Activated CD4-positive, CD25-positive, alpha-beta regulatory T cell (primary cell): ENCODE results near the gene PSME3.
"Not testable (repeated sequence)": the region's sequence is repeated elsewhere in the genome, so short reads cannot be mapped to it uniquely, and the experiment has no call there.

ENCODE experiments used
- DNase-seq, 4 experiments: peaks; one replicate each; lab custom pipeline; 2025; lab: John Stamatoyannopoulos, UW

Gene PSME3

DNA sequence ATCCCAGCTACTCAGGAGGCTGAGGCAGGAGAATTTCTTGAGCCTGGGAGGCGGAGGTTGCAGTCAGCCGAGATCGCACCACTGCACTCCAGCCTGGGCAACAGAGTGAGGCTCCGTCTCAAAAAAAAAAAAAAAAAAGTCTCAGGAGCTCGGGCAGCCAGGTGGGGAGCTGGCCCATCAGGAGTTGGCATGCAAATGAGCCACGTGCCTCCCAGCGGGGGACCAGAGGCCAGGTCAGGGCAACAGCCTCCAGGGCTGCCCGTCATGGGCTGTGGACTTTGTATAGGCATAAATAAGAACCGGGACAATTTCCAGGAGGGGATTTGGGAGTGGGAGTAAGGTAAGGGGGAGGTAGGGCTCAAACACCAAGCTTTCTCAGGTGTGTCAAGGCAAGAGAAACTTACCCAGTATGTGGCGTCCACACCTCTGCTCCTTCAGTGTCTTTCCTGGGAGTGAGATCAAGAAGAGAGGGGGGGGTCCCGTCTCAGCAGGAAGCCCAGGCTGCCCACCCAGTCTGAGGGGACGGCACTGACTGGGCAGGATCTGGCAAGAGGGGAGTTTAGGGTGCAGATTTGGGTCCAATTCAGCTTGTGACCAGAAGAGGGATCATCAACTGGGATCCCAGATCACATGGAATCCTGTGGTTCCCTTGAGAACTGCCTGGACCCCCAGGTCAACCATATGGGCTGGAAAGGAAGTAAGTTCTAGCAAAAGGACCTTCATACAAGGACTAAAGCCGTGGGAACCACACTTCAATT is 45.1 kb downstream of the PSME3 start:
- DNase-seq: no peak

DNA sequence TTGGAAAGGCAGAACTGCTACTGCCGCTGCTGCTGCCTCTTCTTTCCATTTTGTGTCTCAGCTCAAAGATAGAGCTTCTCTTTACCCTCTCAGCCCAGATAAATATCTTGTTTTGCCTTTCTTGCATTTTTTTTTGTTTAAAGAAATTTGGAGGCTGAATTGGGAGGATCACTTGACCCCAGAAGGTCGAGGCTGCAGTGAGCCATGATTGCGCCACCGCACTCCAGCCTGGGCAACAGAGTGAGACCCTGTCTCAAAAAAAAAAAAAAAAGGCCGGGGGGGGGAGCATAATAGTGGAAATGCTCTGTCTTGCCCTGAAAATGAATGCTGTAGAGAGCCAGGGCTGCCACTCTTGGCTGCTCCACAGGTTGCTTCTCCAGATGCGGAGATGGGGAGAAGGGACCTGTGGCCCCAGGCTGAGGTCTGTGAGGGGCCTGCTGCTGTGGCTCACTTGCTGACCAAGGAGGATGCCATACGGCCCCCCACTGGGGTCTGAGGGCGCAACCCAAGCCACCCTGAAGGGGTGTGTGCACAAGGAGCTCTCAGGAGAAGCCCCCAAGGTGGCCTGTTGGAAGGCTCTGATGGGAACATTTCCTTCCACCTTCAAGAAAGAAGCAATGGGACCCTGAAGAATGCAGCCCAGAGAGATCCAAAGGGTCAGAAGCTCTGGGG is 45.9 kb downstream of the PSME3 start:
- DNase-seq: no peak

DNA sequence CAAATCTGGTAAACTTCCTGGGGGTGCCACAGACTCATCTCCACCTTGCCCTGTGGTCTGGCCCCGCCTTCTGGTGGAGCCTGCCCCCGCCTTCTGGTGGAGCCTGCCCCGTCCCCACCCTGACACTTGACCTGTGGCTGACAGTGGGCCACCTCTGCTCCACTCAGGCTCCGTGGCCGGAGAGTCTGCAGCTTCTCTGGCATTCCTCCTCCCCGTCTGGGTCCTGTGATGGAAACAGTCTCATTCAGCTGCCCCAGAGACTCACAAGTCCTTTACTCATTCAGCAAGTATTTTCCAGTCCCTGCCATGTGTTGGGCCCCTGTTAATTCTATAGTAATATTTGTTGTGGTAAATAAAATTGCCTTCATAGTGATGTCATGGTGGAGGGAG is 46.4 kb downstream of the PSME3 start:
- no peak for DNase-seq

DNA sequence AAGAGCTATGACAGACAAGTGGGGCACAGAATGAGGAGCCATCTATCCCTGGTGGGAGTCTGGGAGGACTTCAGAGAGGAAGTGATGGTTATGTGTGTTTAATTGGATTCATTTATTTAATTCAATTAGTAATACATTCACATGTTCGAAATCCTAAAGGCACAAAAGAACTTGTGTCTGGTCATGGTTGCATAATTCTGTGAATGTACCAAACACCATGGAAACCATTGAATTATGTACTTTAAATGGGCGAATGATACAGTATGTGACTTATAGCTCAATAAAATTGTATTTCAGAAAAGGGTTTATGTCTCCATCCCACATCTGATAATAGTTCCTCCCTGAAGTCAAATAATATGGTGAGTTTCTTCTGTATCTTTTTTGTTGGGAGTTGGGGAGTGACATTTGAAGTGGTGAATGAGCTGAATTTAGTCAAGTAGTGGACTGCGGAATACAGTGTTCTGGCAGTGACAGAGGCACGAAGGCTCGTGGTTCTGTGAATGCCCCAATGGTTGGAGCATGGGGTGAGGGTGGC is 47.6 kb downstream of the PSME3 start:
- DNase-seq: no peak

DNA sequence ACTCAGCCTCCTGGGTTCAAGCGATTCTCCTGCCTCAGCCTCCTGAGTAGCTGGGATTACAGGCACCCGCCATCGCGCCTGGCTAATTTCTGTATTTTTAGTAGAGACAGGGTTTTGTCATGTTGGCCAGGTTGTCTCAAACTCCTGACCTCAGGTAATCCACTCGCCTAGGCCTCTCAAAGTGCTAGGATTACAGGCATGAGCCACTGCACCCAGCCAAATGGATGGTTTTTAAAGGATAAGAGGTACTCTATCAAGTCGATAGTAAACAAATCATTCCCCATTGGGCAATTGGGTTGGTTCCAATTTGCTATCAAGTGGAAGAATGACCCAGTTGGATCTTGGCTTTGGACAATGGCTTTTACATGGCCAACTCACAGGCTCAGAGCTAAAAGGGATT is 48.5 kb downstream of the PSME3 start:
- not testable (repeated sequence) for DNase-seq

DNA sequence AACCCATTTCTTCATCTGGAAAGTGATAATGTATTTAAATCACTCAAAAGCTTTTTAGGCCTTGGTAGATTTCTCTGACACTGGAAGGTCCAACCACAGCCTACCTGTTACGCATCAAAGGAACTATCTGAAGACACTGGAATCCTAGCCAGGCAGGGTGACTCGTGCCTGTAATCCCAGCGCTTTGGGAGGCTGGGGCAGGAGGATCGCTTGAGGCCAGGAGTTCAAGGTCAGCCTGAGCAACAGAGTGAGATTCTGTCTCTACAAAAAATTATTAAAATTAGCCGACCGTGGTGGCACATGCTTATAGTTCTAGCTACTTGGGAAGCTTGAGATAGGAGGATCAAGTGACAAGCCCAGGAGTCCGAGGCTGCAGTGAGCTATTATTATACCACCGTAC is 49.0 kb downstream of the PSME3 start:
- DNase-seq: no peak

DNA sequence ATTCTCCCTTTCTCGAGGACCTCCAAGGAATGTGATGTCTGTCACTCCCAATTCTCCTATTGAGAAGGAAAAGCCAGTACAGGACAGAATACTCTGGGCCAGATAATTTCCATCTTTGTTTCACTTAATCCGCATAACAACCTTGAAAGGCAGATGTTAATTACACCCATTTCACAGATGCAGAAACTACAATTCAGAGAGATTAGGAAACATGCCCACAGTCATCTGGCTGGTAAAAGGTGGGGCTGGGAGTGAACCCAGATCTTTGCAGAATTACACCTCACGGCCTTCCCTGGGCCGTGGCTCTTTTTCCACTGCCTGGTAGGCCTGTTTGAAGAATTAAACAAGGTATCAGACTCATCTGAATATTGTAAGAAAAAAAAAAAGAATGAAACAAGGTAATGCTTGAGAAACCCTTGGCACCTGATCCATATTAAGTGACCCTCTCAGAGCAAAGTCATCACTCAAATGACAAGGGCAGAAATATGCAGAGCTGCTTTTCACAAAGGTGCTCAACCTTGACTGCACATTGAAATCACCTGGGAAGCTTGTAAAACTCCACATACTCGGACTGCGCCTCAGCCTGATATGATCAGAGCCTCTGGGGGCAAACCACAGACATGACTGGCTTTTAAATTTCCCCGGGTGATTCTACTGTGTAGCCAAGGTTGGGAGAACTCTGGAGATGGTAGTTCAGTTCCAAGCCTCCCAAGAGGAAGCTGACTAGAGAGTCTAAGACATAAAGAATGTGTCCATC is 50.8 kb downstream of the PSME3 start:
- DNase-seq: no peak

DNA sequence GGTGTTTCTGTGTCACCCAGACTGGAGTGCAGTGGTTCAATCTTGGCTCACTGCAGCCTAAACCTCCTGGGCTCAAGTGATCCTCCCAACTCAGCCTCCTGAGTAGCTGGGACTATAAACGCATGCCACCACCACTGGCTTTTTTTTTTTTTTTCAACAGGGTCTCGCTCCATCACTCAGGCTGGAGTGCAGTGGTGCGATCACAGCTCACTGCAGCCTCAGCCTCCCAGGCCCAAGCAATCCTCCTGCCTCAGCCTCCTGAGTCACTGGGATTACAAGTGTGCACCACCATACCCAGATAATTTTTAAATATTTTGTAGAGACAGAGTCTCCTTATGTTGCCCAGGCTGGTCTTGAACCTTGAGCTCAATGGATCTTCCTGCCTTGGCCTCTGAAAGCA is 52.6 kb downstream of the PSME3 start:
- not testable (repeated sequence) for DNase-seq

DNA sequence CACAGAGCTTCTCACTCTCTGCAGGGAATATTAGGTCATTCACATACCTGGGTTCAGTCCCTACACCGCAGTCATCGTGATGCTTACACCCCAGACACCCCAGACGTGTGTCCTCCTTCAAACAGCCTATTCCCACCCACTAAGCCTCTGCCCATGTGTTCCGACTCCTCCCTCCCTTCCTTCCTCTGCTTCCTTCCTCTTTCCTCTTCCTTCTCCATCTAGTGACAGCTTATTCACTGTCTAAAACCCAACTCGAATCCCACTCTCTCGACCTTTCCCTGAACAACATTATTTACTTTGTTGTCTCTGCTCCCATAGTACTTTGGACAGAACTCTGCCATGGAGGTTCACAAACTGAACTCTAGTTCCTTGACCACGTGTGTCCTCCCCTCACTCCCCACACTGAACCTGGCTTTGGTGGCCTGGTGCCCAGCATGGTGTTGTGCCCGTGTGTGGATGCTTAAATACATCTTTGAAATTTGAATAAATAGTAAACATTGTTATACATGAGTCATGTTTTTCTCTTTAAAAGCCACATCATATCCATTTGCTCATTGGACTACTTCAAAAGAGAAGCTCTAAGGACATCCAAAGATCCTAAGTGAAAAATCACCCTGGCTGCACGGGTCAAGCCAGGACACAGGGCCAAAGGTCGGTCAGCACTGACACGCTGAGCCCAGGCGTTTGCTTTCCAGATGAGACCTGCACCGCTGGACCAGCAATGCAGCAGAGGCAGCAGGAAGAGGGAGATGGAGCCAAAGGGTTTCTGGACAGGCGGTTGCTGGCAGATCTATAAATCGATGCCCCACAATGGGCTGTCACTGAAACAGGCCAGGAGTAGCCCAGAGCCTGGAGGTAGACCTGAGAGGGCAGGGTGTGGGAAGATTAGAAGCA is 53.3 kb downstream of the PSME3 start:
- no peak for DNase-seq

DNA sequence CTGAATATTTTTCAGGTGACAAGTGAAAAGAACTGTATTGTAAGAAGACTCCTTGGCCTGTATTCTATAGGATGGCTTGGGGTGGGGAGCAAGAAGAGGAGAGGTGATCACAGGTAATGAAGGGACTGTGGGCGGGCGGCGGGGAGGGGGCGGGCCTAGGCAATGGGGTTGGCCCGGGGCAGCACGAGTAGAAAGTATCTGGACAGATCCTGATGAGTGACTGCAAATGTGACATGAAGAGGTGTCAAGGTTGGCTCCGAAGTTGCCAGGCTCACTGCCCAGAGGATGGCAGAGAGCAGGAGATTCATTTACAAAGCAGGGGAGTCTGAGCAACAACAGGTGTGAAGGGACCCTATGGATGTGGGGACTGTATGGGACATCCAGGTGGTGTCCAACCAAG is 56.6 kb downstream of the PSME3 start:
- DNase-seq: no peak

DNA sequence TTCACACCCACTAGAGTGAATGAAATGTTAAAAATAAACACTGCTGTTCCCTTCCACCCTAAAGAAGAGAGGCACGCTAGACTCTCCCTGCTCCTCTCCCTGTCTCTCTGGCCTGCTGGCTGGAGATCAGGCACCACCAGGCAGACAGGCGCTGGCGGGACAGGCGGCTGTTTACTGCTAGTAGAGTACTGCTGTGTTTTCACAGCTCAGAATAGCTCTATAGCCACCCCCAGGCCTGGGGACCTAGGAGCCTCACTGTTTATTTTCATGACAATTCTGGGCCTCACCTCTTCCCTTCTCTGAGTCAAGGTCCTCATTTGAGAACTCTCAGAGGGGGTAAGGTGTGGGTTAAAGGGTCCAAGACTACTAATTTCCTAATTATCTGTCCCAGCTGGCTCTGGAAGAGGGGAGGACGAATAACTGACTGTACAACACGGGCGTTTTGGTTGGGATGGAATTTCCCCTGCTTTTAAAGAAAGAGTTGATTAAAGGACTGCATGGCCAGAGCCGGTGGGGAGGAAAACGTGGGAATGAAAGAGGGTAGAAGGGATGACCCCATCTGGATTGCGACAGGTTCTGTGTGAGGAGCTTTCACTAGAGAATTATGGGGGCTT is 58.4 kb downstream of the PSME3 start:
- DNase-seq: no peak

DNA sequence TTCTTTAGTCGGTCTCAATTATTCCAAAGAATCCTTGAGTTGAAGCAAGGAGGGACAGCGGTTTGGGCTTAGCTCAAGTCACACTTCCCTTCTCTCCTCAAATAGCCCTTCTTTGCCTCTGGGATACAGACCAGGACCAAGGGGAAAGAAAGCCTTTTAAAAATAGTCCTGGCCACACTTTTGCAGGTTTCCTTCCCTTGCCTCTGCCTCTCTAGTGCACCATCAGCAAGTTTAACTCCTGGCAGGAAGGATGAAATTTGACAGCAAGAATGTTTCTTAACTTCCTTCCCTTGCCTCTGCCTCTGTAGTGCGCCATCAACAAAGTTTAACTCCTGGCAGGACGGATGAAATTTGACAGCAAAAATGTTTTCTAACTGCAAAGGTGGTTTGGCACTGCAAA is 60.2 kb downstream of the PSME3 start:
- no peak for DNase-seq
